Measurements from ENCODE around the gene SLC46A1. TPM values are rescaled to one million over a fixed set of nuclear protein-coding genes. Genes with fewer than 3 reads are reported as not detected.

SLC46A1 gene
- total and polyA plus RNA-seq, 10 of the 15 experiments (the other 5 are each of a cell fraction or from before 2014, with no cell fraction given), result 1.7 to 6.9 (median 4.0) TPM

- TF ChIP-seq MEF2A (IDR thresholded peaks at IDR 0.05; ENCODE audit: insufficient read depth, low read depth, low read length) (no peak), FOS (IDR thresholded peaks at IDR 0.05; ENCODE audit: borderline replicate concordance, extremely low read depth, insufficient read length) (no peak), HDAC6 (IDR thresholded peaks at IDR 0.05; ENCODE audit: unreplicated experiment) (no peak), GATAD2B (conservative IDR thresholded peaks at IDR 0.05; ENCODE audit: low read depth) (0 out of 2 replicates have a peak, but pooled peaks have one; percentile 65), EGR1 (IDR thresholded peaks at IDR 0.05; ENCODE audit: borderline replicate concordance in 1 of 2, low read depth in 2 of 2, low read length in 2 of 2) (peak in 1 of 2 experiments; percentile 72; a peak in 2 of 3 replicates), RFX5 (IDR thresholded peaks at IDR 0.05; ENCODE audit: low read depth, low read length) (no peak), ZZZ3 (IDR thresholded peaks at IDR 0.05; ENCODE audit: control insufficient read depth, insufficient read length, low read depth) (no peak), SMAD1 (IDR thresholded peaks at IDR 0.05; ENCODE audit: low read depth, partially characterized antibody) (no peak), CBX5 (IDR thresholded peaks at IDR 0.05; ENCODE audit: low read depth) (no peak), RB1 (IDR thresholded peaks at IDR 0.05; ENCODE audit: borderline replicate concordance) (no peak), SRF (IDR thresholded peaks at IDR 0.05; ENCODE audit: low read depth in 2 of 2, low read length in 2 of 2) (peak in 1 of 2 experiments; percentile 64; a peak in 2 of 4 replicates), LARP7 (IDR thresholded peaks at IDR 0.05) (0 out of 2 replicates have a peak, but pooled peaks have one; percentile 11), USF2 (IDR thresholded peaks at IDR 0.05; ENCODE audit: borderline replicate concordance, low read depth, low read length) (peak; percentile 77), CREB1 (IDR thresholded peaks at IDR 0.05; ENCODE audit: low read depth) (peak; percentile 33; the same call in 1 of the 2 replicates), NBN (IDR thresholded peaks at IDR 0.05) (0 out of 2 replicates have a peak, but pooled peaks have one; percentile 52), TCF3 (IDR thresholded peaks at IDR 0.05; ENCODE audit: borderline replicate concordance, insufficient read depth, low read depth, low read length) (no peak), BHLHE40 (IDR thresholded peaks at IDR 0.05; ENCODE audit: borderline replicate concordance in 1 of 2, low read depth in 2 of 2, low read length in 1 of 2) (peak in 1 of 2 experiments; percentile 58; a peak in 1 of 4 replicates), SMC3 (IDR thresholded peaks at IDR 0.05; ENCODE audit: borderline replicate concordance, low read length) (no peak)
Measured at GRCh38 chr17:28371245-28372202, 34.5 kb downstream of the SLC46A1 start, which contains the start of gene SARM1 (continued).
